Neuron (in vitro differentiated cells): ENCODE results near the gene B3GNT2.
"Not testable (repeated sequence)": the region's sequence is repeated elsewhere in the genome, so short reads cannot be mapped to it uniquely, and the experiment has no call there.

Experiments used
- H2AFZ ChIP-seq: one replicate; pipeline ENCODE4 v1.6.1; 2013; ENCODE audit warnings: low read depth, mild to moderate bottlenecking, inconsistent platforms, low read length, moderate library complexity
- H3K27me3 ChIP-seq: one replicate; pipeline ENCODE4 v1.6.1; 2013; ENCODE audit warnings: low read length; ENCODE audit not compliant: insufficient read depth
- H3K36me3 ChIP-seq: one replicate; pipeline ENCODE4 v1.6.1; 2013; ENCODE audit warnings: low read length; ENCODE audit not compliant: insufficient read depth
- H3K4me1 ChIP-seq: one replicate; pipeline ENCODE4 v1.6.1; 2013; ENCODE audit warnings: low read length; ENCODE audit not compliant: insufficient read depth
- H3K4me3 ChIP-seq: 2 replicates; pipeline ENCODE4 v1.5.1; 2013; ENCODE audit warnings: mild to moderate bottlenecking, low read length, moderate library complexity
- H3K9me3 ChIP-seq: one replicate; pipeline ENCODE4 v1.6.1; 2013; ENCODE audit warnings: low read length

B3GNT2 gene, protein sequence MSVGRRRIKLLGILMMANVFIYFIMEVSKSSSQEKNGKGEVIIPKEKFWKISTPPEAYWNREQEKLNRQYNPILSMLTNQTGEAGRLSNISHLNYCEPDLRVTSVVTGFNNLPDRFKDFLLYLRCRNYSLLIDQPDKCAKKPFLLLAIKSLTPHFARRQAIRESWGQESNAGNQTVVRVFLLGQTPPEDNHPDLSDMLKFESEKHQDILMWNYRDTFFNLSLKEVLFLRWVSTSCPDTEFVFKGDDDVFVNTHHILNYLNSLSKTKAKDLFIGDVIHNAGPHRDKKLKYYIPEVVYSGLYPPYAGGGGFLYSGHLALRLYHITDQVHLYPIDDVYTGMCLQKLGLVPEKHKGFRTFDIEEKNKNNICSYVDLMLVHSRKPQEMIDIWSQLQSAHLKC

DNA sequence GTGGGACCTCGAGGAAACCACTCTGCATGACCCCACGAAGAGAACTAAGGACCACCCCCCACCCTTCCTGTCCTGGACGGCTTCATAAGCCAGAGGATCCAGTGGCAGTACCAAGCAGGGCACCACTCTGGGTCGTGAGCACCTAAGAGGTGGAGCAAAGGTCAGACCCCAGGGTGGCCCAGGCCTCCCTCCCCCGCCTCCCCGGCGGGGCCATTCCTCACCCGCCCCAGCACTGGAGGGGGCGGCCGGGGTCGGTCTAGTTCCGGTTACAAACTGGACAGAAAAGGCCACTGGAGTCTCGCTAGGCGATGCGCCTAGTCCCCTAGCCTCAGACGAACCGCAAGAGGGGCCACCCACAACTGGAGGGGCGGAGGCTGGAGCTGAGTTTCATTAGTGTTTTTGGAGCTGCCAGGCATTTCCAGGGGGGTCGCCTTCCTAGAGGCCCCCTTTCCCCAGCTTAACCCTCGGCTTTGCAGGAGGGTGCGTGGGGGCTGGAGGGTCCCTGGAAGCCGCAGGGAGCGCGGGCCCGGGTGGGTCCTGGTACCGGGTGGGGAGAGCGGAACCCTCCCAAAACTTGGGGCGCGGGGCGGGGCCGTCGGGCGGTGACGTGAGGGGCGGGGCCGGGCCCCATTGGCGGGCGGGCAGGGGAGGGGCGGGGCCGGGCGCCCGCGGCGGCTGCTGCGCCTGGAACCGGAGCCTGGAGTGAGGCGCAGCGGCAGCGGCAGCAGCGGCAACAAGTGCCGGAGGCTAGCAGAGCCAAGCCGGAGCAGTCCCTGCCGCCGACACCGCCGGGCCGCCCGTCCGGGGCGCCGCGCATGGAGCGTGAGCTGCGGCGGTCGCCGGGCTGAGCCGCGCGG, at the start of gene B3GNT2:
Gene B3GNT2 (plus strand): TSS at position 695 of the 857 bp plus-strand sequence. CDS start 26,106 bp downstream, outside the sequence.
- no peaks in the 10 kb centered on the region for H3K27me3 ChIP-seq
- H3K9me3 ChIP-seq, result no peaks in the 10 kb centered on the region
- H3K4me1 ChIP-seq, result peaks cover 7% of the 10 kb centered on the region
- peak within 1 kb of the TSS; percentile 99 for H2AFZ ChIP-seq
- peak within 1 kb of the TSS; percentile 99 for H3K4me3 ChIP-seq
- no peaks in the 10 kb centered on the region for H3K36me3 ChIP-seq

DNA sequence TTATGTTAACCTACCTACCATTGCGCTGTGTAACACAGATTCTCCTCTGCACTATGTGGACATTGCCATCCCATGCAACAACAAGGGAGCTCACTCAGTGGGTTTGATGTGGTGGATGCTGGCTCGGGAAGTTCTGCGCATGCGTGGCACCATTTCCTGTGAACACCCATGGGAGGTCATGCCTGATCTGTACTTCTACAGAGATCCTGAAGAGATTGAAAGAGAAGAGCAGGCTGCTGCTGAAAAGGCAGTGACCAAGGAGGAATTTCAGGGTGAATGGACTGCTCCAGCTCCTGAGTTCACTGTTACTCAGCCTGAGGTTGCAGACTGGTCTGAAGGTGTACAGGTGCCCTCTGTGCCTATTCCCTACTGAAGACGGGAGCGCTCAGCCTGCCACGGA, 49.1 kb upstream of the B3GNT2 start:
- not testable (repeated sequence) for H2AFZ ChIP-seq, H3K4me3 ChIP-seq, H3K4me1 ChIP-seq, H3K36me3 ChIP-seq, H3K27me3 ChIP-seq, H3K9me3 ChIP-seq

DNA sequence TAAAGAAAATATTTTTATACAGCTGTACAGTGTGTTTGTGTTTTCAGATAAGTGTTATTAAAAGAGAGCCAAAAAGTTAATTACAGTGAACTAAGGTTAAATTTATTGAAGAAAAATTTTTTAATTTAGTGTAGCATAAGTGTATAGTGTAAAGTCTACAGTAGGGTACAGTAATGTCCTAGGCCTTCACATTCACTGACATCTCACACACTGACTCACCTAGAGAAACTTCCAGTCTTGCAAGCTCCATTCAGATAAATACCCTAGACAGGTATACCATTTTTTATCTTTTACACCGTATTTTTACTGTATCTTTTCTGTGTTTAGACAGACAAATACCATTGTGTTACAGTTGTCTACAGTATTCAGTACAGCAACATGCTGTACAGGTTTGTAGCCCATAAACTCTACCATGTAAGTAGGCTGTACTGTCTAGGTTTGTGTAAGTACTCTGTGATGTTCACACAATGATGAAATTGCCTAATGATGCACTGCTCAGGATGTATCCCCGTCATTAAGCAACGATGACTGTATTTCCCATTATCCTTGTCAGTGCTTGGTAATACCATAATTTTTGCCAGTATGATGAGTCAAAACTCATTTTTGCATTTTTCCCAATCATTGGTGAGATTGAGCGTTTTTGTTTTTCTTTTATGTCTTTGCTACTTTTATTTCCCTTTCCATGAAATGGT, 48.2 kb upstream of the B3GNT2 start:
- no peaks in the 10 kb centered on the region for H3K27me3 ChIP-seq
- no peak overlapping the region for H2AFZ ChIP-seq
- H3K4me1 ChIP-seq, result no peaks in the 10 kb centered on the region
- no peaks in the 10 kb centered on the region for H3K36me3 ChIP-seq
- no peaks in the 10 kb centered on the region for H3K9me3 ChIP-seq
- H3K4me3 ChIP-seq, result no peak overlapping the region

DNA sequence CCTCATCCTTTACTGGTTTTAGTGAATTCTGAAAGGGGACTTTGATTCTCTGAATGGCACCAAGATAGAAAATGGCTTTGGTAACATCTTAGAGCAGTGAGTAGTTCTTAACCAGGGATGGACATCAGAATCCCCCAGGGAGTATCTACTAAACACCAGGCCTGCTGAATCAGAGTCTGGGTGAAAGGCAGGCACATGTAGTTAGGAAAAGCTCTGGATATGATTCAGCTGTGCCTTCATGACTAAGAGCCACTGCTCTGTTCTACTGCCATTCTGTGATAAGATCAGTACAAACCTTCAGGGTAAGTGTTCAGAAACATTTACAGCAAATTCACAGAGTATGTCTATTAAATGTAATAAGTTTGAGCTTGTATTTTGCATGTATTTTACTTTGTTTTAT, 46.2 kb upstream of the B3GNT2 start:
- no peaks in the 10 kb centered on the region for H3K27me3 ChIP-seq
- no peak overlapping the region for H3K4me3 ChIP-seq
- H2AFZ ChIP-seq, result no peak overlapping the region
- H3K9me3 ChIP-seq, result no peaks in the 10 kb centered on the region
- no peaks in the 10 kb centered on the region for H3K36me3 ChIP-seq
- H3K4me1 ChIP-seq, result no peaks in the 10 kb centered on the region

DNA sequence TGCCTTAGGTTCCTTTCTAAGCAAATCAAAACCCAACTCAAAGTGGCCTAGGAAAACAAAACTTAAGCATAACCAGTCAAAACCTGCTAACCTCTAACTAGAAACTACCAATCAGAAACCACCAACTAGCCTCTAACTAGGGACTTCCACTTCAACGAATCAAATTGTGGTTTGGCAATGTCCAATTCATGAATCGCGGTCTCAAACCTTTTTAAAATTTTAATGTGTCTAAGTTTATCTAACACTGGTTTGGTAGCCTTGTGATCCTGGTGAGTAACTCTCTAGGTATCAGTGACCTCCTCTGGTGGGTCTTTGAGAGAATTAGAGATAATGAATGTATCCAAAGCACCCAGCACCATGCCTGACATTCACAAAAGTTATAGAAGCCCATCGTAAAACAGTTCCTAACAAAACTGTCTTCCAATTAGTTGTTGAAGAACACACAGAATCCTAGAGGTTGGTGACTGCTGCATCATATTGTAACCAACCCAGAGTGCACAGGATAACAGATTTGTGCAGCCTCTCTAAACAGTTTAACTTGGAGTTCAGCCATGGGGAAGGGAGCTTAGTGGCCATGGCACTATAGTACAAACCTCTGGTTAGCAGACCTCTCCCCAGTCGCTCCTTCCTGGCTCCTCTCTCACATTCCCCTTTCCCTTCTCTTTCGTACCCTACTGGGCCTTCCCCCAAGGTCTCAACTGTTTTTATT, 45.2 kb upstream of the B3GNT2 start:
- no peaks in the 10 kb centered on the region for H3K36me3 ChIP-seq
- H3K27me3 ChIP-seq, result no peaks in the 10 kb centered on the region
- H3K4me1 ChIP-seq, result no peaks in the 10 kb centered on the region
- H3K4me3 ChIP-seq, result no peak overlapping the region
- H2AFZ ChIP-seq, result no peak overlapping the region
- no peaks in the 10 kb centered on the region for H3K9me3 ChIP-seq

DNA sequence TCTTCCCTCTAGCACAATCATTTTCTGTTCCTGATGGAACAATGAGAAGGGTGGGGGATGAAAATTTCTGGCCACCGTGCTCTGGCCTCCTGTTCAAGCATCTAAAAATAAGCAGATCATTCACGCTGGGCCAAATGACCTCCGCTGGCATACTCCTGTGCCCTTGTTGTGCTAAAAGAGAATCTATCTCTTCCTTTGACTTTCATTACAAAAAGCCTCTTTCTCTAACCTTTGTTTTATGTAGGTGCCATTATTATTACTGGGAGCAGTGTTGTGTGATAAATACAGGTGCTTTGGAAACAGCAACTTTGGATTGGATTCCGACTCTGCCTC, 44.6 kb upstream of the B3GNT2 start:
- Histone ChIP-seq H2AFZ (no peak overlapping the region), H3K4me3 (no peak overlapping the region), H3K36me3 (no peaks in the 10 kb centered on the region), H3K27me3 (no peaks in the 10 kb centered on the region), H3K4me1 (no peaks in the 10 kb centered on the region), H3K9me3 (no peaks in the 10 kb centered on the region)

DNA sequence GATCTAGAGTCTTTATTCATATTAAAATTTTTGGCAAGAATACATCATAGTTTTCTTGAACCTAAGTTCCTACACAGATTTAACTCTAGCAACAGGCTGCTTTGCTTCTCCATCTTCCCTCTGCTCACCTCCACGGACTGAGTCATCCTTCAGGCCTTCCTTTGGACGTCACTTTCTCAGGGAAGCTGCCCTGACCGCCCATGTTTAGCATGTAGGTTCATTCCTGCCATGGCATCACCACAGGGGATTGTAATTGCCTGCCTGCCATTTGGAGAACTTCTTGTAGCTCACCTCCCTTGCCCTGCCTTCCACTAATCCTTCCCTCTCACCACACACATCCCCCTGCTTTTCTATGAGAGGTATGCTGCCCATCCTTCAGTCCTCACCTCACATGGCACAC, 43.9 kb upstream of the B3GNT2 start:
- no peaks in the 10 kb centered on the region for H3K9me3 ChIP-seq
- no peaks in the 10 kb centered on the region for H3K4me1 ChIP-seq
- no peak overlapping the region for H3K4me3 ChIP-seq
- no peaks in the 10 kb centered on the region for H3K27me3 ChIP-seq
- H2AFZ ChIP-seq, result no peak overlapping the region
- H3K36me3 ChIP-seq, result no peaks in the 10 kb centered on the region

DNA sequence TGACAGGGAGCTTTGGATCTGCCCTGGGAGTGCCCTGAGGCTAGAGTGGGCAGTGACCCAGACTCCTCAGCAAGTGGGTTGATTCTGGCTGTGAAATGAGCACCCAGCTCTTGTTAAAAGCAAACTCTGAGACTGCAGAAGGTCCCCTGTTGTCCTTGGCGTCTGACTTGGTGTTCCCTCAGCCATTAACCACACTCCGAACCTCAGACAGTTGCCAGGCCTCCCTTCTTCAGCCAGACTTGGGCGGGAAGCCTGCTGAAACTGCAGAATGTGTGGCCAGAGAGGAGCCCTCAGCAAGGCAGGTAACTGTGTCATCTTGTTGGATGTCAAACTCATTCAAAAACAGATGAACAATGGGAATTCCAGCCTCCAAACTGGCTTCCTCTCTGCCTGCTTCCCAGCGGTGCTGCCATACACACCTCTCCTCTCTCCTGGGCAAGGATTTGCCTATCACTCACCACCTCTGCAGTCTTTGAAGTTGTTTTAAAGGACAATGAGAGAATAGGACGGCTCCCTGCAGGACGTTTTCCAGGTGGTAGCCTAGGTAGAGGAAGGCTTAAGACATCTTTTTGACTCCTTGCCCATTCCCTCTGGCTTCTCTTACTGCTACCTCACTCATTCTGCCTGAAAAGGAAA, 38.9 kb upstream of the B3GNT2 start:
- H3K4me1 ChIP-seq, result no peaks in the 10 kb centered on the region
- no peak overlapping the region for H2AFZ ChIP-seq
- no peaks in the 10 kb centered on the region for H3K9me3 ChIP-seq
- no peak overlapping the region for H3K4me3 ChIP-seq
- H3K27me3 ChIP-seq, result no peaks in the 10 kb centered on the region
- H3K36me3 ChIP-seq, result no peaks in the 10 kb centered on the region

DNA sequence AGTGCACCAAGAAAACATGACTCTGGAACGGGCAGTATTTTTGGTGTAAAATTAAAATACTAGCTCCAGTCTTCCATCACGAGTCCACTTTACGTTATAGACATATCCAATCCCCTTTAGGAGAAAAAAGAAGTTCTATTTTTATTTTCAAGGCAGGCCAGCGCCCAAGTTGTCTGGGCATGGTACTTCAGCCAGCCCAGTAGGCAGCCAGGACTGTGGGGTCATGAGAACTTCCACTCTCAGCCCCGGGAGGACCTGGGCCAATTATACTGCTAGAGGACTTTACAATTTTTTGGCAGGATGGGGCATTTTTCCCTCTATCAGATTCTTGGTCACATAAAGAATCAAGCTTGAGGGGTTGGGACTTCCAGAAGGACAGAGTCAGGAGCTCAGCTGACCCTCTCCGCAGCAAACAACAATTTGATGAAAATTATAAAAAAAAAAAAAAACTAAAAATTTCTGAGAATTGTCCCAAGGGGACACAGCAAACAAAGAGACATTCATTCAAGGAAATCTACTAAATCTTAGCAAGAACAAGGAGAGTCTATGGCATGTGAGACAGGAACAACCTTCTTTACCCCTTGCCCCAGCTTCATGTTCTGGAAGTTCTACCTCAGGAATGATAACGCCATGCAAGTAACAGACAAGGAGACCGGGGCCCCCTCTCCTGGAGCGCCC, 37.3 kb upstream of the B3GNT2 start:
- H3K9me3 ChIP-seq, result no peaks in the 10 kb centered on the region
- no peaks in the 10 kb centered on the region for H3K4me1 ChIP-seq
- H3K4me3 ChIP-seq, result no peak overlapping the region
- H3K27me3 ChIP-seq, result no peaks in the 10 kb centered on the region
- H3K36me3 ChIP-seq, result no peaks in the 10 kb centered on the region
- H2AFZ ChIP-seq, result no peak overlapping the region

DNA sequence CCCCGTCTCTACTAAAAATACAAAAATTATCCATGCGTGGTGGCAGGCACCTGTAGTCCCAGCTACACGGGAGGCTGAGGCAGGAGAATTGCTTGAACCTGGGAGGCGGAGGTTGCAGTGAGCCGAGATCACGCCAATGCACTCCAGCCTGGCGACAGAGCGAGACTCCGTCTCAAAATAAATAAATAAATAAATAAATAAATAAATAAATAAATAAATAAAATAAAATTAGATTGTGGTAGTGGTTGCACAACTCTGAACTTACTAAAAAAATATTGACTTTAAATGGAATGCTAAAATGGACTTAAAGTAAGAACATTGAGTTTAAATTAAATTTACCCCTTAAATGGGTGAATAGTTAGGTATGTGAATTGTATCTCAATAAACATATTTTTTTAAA, 35.2 kb upstream of the B3GNT2 start:
- H3K27me3 ChIP-seq, H2AFZ ChIP-seq, H3K4me3 ChIP-seq, H3K4me1 ChIP-seq, H3K9me3 ChIP-seq, H3K36me3 ChIP-seq: not testable (repeated sequence)

DNA sequence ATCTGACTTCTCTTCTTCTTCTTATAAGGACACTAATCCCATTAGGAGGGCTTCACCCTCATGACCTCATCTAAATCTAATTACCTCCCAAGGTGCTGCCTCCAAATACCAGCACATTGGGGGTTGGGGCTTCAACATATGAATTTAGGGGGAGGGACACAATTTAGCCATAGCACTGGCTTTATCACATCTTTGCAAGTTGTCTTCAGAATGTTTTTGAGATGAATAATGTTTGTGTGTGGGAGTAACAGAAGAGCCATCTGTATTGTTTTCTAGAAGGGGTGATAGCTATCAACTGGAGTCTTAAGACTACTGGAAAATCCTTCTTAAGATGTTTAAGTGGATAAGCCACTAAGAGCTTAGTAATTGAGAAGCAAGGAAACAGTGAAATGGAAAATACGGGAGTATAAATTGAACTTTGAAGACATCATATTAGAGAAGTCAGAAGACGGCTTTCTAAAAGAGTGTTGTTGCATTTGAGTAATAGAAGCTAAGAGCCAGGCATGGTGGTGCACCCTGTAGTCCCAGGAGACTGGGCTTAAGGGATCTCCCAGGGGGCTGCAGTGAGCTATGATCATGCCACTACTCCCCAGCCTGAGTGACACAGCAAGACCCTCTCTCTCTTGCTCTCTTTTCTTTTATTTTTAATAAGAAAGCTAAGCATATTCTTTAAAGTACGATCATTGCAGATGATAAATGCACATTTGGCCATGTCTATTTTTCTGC, 32.6 kb upstream of the B3GNT2 start:
- Histone ChIP-seq H3K27me3 (no peaks in the 10 kb centered on the region), H2AFZ (no peak overlapping the region), H3K9me3 (no peaks in the 10 kb centered on the region), H3K4me1 (no peaks in the 10 kb centered on the region), H3K36me3 (no peaks in the 10 kb centered on the region), H3K4me3 (no peak overlapping the region)

DNA sequence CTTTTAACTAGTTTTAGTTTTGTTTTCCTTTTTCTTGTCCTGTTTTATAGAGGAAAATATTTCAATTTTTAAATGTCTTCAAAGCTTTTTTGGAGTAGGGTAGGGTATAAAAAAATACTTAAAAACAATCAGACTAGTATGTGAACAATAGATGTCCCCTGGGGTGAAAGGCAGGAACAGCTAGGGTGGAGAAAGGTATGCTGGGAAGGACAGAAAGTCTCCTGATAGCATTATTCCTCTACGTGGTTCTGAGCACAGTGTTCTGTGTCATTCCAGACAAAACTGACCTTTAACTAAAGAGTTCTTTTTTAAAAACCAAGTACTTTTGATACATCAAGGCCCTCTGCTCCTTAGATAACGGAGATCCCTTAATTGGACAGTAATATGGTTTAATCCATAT, 32.1 kb upstream of the B3GNT2 start:
- Histone ChIP-seq H3K4me1 (no peaks in the 10 kb centered on the region), H3K4me3 (no peak overlapping the region), H3K27me3 (no peaks in the 10 kb centered on the region), H3K36me3 (no peaks in the 10 kb centered on the region), H2AFZ (no peak overlapping the region), H3K9me3 (no peaks in the 10 kb centered on the region)
